Activated T-helper 1 cell treated with anti-CD3 and anti-CD28 coated beads, Interleukin-12 subunit alpha, Interleukin-12 subunit beta, Interleukin-2, Interleukin-4 antibody, amounts not matched to agents 30 ng/mL and 10 ng/mL and 1 ng/mL, durations not matched to agents 14 hours and 24 hours and 36 hours (primary cell): ENCODE data around the gene ERF. TPM values are rescaled to one million over a fixed set of nuclear protein-coding genes. Genes with fewer than 3 reads are reported as not detected.

Experiments used
- DNase-seq: peaks from one replicate; pipeline ENCODE4 v3.0.0; 2021; ENCODE audit warnings: low spot score
- H3K27ac Mint-ChIP-seq: one replicate; pipeline ENCODE4 v1.8.0; 2021; ENCODE audit warnings: mild to moderate bottlenecking, mixed read lengths
- H3K27me3 Mint-ChIP-seq: one replicate; pipeline ENCODE4 v1.8.0; 2022; ENCODE audit warnings: mild to moderate bottlenecking, moderate library complexity, mixed read lengths; ENCODE audit not compliant: insufficient read depth
- H3K36me3 Mint-ChIP-seq: one replicate; pipeline ENCODE4 v1.8.0; 2021; ENCODE audit warnings: low read depth, mixed read lengths
- H3K4me1 Mint-ChIP-seq: one replicate; pipeline ENCODE4 v1.8.0; 2021; ENCODE audit warnings: low read depth, mixed read lengths
- H3K4me3 Mint-ChIP-seq: one replicate; pipeline ENCODE4 v1.8.0; 2021; ENCODE audit warnings: mild to moderate bottlenecking, moderate library complexity, mixed read lengths
- H3K9me3 Mint-ChIP-seq: one replicate; pipeline ENCODE4 v1.8.0; 2021; ENCODE audit warnings: mixed read lengths
- intact Hi-C: fragments of 100-400 bp; cut with micrococcal nuclease; formaldehyde crosslinking; loops from one replicate; pipeline ENCODE4 v1.15.1; 2024
- total RNA-seq: library from RNA; stranded (reverse); gene quantifications from 2 replicates; pipeline ENCODE4 v1.2.3, GENCODE V29; 2022

Gene ERF
- total RNA-seq, 1 donor from 2014 or later, result 71.9 TPM

DNA sequence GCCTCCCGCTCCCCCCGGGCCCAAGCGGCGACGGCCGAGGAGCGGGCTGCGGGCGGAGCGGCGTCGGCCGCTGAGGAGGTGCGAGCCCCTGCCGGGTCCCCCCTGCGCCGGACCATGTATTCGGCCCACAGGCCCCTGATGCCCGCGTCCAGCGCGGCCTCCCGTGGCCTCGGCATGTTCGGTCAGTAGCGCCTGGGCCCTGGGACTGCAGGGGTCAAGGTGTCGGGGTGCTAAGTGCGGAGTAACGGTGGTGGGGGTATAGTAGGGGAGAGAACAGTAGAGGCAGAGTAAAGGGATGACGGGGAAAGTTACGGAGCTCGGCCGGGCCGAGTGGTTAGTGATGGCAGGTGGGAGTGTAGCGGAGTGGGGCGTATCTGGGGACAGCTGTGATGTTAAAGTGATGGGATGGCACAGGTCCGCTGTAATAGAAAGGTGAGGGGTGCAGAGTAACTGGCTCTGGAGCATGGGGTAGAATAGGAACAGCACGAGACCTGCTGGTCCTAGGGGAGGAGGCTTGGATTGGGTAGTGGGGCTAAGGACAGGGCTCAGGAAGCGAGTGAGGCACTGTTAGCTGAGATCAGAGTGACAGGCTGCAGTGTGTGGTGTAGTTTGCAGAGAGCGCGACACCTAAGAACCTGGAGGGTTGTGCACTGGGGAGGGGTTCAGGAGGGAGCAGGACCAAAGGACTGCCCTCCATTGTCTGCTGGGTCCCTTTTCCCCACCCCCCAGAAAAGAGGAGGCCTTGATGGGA lies 29.8 kb upstream of the ERF start:
- no peak for DNase-seq
- H3K4me3 Mint-ChIP-seq, result peak overlapping the region; percentile 93
- intact Hi-C loops, result loop anchor here (5.0 kb wide), 2 partner anchors 82 to 207 kb away; partner anchors contain the start of gene ZNF574
- H3K36me3 Mint-ChIP-seq, result peaks cover 5% of the 10 kb centered on the region
- peaks cover 34% of the 10 kb centered on the region for H3K4me1 Mint-ChIP-seq
- no peaks in the 10 kb centered on the region for H3K9me3 Mint-ChIP-seq
- no peaks in the 10 kb centered on the region for H3K27me3 Mint-ChIP-seq
- H3K27ac Mint-ChIP-seq, result peak overlapping the region; percentile 95

DNA sequence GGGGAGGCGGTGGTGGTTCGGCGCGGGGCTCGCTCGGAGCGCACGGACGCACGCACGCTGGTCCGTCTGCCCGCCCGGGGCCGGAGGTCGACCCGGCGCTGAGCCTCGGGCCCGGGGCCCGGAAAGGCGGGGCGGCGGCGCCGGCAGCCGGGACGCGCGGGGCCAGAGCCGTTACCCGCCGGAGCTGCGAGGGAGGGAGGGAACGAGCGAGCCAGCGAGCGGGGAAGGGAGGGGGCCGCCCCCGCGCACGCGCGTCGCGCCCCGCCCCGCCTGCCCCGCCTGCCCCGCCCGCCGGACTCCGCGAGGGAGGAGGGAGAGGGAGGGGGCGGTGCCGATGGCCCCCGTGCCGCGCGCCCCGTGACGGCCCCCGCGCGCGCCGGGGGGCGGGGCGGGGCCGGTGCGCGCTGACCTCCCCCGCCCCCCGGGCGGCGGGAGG lies 29.2 kb upstream of the ERF start:
- DNase-seq, result peak; percentile 79
- no peak overlapping the region for H3K27ac Mint-ChIP-seq
- no peaks in the 10 kb centered on the region for H3K9me3 Mint-ChIP-seq
- intact Hi-C loops, result loop anchor here (5.0 kb wide), 2 partner anchors 82 to 207 kb away; partner anchors contain the start of gene ZNF574
- peaks cover 41% of the 10 kb centered on the region for H3K4me1 Mint-ChIP-seq
- H3K27me3 Mint-ChIP-seq, result no peaks in the 10 kb centered on the region
- no peak overlapping the region for H3K4me3 Mint-ChIP-seq
- H3K36me3 Mint-ChIP-seq, result peaks cover 9% of the 10 kb centered on the region

DNA sequence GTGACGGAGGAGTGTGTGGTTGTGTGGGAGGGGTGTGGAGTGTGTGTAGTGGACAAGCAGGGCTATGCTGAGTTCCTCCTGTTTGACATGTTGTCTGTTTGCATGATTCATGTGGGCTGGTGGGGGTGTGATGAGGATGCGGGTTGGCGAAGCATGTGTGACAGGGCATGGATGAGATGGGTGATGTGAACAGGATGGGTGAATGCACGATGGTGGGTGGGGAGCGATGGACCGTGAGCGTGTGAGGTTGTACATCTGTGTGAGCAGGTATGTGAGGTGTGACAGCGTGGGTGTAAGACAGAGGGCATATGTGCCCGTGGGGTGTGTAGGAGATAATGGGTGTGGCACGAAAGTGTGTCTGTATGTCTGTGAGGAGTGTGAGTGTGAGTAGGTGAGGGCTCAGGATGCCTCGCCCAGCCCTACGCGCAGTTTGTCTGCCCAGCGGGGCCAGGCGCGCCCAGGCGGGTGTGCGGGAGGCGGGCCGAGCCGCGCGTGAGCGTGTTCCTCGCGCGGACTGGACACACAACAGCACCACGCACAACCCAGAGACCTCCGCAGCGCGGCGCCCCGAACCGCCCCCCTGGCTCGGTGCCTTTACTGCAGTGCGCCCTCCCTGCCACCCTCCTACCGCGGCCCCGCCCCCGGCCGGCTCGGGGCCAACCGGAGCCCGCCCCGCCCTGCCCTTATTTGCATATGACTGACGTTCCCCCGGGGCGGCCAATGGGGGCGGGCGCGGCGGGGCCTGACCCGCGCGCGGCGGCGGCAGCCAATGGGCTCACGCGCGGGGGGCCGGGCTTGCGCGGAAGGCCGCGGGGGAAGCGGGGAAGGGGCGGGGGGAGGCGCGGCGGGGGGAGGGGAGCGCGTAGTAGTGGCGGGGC lies 28.5 kb upstream of the ERF start:
- H3K27ac Mint-ChIP-seq, result no peak overlapping the region
- peaks cover 8% of the 10 kb centered on the region for H3K36me3 Mint-ChIP-seq
- peak; percentile 92 for DNase-seq
- no peaks in the 10 kb centered on the region for H3K9me3 Mint-ChIP-seq
- no peak overlapping the region for H3K4me3 Mint-ChIP-seq
- H3K27me3 Mint-ChIP-seq, result no peaks in the 10 kb centered on the region
- H3K4me1 Mint-ChIP-seq, result peaks cover 47% of the 10 kb centered on the region
- intact Hi-C loops, result loop anchor here (1.0 to 5.0 kb wide), 12 partner anchors 15 to 206 kb away; partner anchors contain the start of genes DEDD2, ERF, MEGF8 and PAFAH1B3

DNA sequence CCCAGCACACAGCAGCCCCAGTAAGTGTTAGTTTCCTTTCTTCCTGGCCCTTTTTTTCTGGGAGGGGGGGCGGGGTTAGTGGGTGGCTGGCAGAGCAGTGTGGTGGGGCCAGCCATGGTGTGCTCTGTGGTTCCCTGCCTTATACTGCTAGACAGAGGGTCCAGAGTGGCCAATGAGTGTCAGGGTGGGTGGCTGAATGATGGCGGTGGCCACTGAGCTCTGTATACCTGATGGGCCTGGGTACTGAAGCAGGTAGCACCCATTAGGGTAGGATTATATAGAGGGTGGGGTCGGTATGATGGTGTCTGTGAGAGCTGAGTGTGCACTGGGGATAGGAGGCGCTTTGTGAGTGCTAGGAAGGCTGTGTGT lies 27.9 kb upstream of the ERF start:
- H3K4me3 Mint-ChIP-seq, result no peak overlapping the region
- H3K4me1 Mint-ChIP-seq, result peaks cover 50% of the 10 kb centered on the region

DNA sequence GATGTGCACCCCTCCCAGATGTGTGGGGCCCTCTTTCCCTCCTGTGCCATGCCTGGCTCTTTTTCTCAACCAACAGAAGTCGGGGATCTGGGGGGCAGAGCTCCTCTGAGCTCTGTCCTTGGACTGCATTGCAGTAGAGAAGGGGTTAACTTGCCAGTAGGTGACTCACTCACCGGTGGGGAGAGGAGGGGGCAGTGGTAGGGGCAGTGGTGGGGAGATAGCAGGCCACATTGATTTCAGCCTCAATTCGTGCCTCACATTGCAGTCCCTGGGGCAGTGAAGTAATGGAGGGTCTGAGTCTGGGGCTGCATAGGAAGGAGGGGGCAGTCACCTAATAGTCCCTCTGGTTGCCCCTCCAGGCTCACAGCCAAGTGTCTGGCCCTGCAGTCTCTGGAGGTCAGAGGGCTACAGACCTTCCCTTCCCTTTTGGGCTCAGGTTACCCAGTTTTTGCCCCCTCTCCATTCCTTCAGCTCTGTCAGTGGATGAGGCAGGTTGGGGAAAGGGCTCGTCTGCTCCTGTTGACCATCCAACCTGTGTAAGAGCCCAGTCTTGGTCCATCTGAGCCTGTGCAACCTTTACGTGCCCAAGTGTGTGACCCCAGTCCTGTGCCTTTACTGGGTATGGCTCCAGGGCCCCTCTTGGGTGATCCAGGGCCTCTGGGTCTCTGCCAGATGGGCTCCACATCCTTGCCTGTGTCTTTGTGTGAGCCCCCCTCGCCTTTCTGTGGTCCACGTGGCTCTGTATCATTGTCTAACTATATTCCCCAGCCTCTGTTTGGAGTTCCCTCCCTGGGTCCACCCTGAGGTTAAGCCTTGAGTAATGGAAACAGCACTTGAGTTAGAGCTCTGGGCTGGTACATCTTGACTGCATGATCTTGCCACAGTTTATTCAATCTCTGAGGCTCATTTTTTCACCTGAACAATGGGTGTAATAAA lies 27.2 kb upstream of the ERF start:
- no peaks in the 10 kb centered on the region for H3K27me3 Mint-ChIP-seq
- H3K27ac Mint-ChIP-seq, result no peak overlapping the region
- H3K4me1 Mint-ChIP-seq, result peaks cover 55% of the 10 kb centered on the region
- intact Hi-C loops, result loop anchor here (2.0 to 5.0 kb wide), 5 partner anchors 65 to 205 kb away; partner anchors contain the start of genes DEDD2 and ZNF574
- H3K4me3 Mint-ChIP-seq, result no peak overlapping the region
- no peaks in the 10 kb centered on the region for H3K9me3 Mint-ChIP-seq
- peaks cover 5% of the 10 kb centered on the region for H3K36me3 Mint-ChIP-seq
- DNase-seq, result no peak

More for the DNA sequence above, 27.9 kb upstream of the ERF start:
- DNase-seq, result no peak
- Mint-ChIP-seq H3K27ac (no peak overlapping the region), H3K36me3 (peaks cover 5% of the 10 kb centered on the region), H3K9me3 (no peaks in the 10 kb centered on the region), H3K27me3 (no peaks in the 10 kb centered on the region)
- intact Hi-C loops, result loop anchor here (1.0 to 5.0 kb wide), 12 partner anchors 15 to 206 kb away; partner anchors contain the start of genes DEDD2, ERF, MEGF8 and PAFAH1B3

DNA sequence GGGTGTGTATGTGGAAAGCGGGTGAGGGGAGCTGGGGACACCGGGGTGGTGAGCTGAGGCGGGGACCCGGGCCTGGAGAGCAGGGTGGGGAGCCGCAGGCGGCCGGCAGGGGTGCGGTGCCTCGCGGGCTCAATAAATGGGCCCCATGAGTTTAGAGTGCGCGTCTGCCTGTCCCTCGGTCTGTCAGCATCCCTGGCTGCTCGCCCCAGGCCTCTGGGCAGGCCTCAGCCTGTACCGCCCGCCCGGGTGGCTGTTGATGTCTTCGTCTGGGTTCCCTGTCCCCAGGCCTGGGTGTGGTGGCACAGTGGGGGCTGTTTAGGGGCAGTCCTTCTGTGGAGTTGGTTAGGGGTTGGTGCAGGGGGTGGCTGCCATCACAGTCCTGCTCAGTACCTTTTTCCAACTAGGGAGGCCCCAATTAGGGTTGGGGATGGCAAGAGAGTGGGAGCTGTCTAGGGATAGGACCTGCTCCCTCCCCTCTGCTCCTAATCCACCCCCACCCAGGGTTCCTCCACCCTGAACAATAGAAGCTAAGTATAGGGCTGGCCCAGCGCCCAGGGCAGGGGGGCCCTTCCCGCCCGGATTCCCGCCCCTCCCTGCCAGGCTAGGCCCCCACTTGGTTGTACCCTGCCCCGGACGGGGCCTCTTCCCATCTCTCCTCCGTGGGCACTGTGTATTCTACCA lies 26.4 kb upstream of the ERF start:
- no peak for DNase-seq
- Mint-ChIP-seq H3K27me3 (no peaks in the 10 kb centered on the region), H3K4me3 (no peak overlapping the region), H3K36me3 (peaks cover 6% of the 10 kb centered on the region), H3K9me3 (no peaks in the 10 kb centered on the region), H3K27ac (peak overlapping the region; percentile 80), H3K4me1 (peaks cover 63% of the 10 kb centered on the region)
- intact Hi-C loops, result loop anchor here (5.0 kb wide), 2 partner anchors 79 to 204 kb away; partner anchors contain the start of gene ZNF574

DNA sequence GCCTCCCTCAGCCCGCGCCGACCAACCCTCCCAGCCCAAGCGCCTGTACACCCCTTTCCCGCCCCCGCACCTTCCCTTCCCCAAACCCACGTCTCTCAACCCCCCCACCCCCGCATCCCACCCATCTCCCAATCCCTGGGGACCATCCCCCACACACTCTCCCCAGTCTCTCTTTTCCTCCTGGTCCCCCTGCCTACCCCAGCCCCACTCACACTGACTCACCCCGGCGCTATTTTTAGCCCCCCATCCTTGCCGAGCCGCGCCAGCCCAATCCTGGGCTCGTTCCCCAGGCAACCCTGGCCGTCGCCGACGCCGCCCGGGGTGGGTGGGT lies 25.9 kb upstream of the ERF start:
- Mint-ChIP-seq H3K36me3 (peaks cover 11% of the 10 kb centered on the region), H3K27me3 (no peaks in the 10 kb centered on the region), H3K9me3 (no peaks in the 10 kb centered on the region), H3K4me1 (peaks cover 64% of the 10 kb centered on the region), H3K4me3 (no peak overlapping the region), H3K27ac (peak overlapping the region; percentile 32)
- DNase-seq, result no peak
- intact Hi-C loops, result loop anchor here (5.0 kb wide), 2 partner anchors 78 to 203 kb away; partner anchors contain the start of gene ZNF574

DNA sequence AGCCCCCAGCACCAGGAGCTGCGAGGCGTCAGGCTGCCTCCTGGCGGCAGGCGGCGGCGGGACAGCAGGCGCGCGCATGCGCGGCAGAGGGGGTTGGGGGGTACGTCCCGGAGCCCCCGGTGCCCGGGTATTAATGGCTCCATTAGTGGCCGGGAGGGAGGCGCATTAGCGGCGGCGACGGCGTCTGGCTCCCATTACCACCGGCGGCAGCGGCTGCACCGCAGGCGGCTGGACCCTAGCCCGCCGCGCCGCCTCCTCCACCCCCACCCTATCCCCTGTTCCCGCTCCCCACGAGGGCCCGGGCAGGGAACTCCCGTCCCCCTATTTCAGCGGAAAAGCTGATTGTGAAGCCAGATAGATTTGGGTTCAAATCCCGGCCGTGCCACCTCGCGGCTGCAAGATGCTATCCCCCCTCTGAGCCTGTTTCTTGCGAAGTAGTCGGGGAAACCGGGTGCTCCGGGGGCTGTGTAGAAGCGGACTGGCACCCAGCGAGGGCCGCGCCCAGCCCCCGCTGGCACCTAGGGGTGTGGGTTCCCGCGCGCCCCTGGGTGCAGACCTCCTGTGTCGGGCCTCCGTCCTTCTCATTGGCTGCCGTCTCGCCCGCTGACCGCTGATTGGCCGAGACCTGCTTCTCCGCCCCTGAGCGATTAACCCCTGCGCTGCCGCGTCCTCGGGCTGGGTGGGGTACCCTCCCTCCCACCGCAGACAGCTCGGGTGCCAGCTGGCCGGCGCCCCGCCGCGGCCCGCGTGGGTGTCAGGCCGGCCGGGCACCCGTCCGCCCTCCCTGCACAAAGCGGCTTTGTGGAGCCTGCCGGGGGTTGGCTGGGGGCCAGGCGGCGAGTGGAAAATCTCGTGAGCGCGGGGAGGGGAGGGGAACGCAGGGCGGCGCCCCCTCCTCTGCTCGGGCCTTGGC lies 25.2 kb upstream of the ERF start:
- no peaks in the 10 kb centered on the region for H3K9me3 Mint-ChIP-seq
- H3K4me3 Mint-ChIP-seq, result peak overlapping the region; percentile 96
- peak overlapping the region; percentile 99 for H3K27ac Mint-ChIP-seq
- H3K36me3 Mint-ChIP-seq, result peaks cover 12% of the 10 kb centered on the region
- H3K27me3 Mint-ChIP-seq, result no peaks in the 10 kb centered on the region
- H3K4me1 Mint-ChIP-seq, result peaks cover 61% of the 10 kb centered on the region
- DNase-seq, result peak; percentile 87
- intact Hi-C loops, result loop anchor here (1.0 to 5.0 kb wide), 4 partner anchors 78 to 203 kb away; partner anchors contain the start of gene ZNF574

DNA sequence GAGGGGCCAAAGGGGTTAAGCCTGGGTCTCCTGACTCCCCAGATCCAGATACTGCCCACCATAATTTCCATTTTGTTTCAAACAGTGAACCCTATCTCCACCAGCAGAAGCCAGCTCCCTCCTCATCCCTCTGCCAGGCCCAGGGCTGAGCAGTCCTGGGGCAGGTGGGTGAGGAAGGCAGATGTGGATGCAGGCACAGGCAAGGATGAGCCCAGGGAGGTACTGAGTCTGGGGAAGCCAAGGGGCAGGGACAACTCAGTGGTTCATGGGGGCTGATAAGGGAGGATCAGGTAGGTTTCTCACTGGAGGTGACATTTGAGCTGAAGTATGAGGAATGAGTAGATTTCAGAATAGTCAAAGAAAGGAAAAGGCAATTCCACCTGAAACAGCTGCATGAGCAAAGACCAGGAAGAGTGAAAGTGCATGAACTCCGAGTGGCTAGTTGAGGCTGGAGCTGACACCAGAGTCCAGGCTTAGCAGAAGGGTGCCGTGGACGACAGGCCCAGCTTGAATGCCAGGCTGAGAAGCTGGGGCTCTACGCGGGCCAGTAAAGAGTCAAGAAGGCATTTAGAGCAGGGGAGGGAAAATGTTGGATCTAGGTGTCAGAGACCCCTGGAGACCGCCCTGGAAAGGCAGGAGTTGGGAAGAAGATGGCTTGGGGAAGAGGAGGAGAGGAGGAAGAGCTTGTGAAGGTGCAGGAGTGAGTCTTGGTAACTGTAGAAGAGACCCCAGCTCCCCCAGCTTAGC lies 24.4 kb upstream of the ERF start:
- peak overlapping the region; percentile 99 for H3K27ac Mint-ChIP-seq
- intact Hi-C loops, result loop anchor here (1.0 kb wide), 2 partner anchors 146 to 171 kb away; no protein-coding TSS in a partner anchor
- no peaks in the 10 kb centered on the region for H3K27me3 Mint-ChIP-seq
- H3K4me3 Mint-ChIP-seq, result peak overlapping the region; percentile 96
- peaks cover 17% of the 10 kb centered on the region for H3K36me3 Mint-ChIP-seq
- DNase-seq, result no peak
- no peaks in the 10 kb centered on the region for H3K9me3 Mint-ChIP-seq
- H3K4me1 Mint-ChIP-seq, result peaks cover 62% of the 10 kb centered on the region

DNA sequence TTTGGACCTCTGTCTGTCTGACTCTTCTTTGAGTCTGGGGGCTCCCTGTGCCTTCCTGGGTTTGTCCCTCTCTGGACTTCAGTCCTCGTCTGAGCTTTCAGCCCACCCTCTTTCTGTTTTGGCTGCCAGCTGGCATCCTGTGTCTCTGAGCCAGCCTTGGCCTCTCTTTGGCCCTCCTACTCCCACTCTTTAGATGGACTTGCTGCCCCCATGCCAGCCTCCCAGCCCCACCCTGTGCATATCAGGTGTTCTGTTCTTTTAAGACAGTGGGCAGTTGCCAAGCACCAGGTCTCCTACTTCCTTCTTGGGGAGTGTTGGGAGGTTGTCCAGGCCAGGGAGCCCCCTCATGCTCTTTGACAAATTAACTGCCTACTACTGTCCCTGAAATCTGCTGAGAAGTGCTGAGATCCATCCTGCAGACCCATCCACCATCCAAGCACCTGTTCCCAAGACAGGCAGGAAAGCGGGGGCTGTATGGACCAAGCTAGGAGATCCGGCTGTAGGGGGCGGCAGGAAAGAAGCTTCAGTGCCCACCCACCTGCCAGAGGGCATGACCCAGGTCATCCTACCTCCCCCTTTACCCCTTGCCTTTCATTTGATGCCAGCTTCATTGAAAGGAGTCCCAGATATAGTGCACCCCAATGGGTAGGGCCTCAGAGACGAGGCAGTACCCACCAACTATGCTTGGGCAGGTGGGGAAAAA lies 23.7 kb upstream of the ERF start:
- intact Hi-C loops, result loop anchor here (1.0 kb wide), 2 partner anchors 145 to 170 kb away; no protein-coding TSS in a partner anchor
- H3K36me3 Mint-ChIP-seq, result peaks cover 19% of the 10 kb centered on the region
- H3K27ac Mint-ChIP-seq, result peak overlapping the region; percentile 99
- no peaks in the 10 kb centered on the region for H3K27me3 Mint-ChIP-seq
- H3K4me1 Mint-ChIP-seq, result peaks cover 62% of the 10 kb centered on the region
- H3K9me3 Mint-ChIP-seq, result no peaks in the 10 kb centered on the region
- DNase-seq, result no peak
- peak overlapping the region; percentile 96 for H3K4me3 Mint-ChIP-seq
